ENCODE results near the gene GTSF1L. TPM values are rescaled to one million over a fixed set of nuclear protein-coding genes. Genes with fewer than 3 reads are reported as not detected.

The GTSF1L gene
- total and polyA plus RNA-seq, 2 of the 4 experiments (the other 2 are of a cell fraction) = not detected

DNA sequence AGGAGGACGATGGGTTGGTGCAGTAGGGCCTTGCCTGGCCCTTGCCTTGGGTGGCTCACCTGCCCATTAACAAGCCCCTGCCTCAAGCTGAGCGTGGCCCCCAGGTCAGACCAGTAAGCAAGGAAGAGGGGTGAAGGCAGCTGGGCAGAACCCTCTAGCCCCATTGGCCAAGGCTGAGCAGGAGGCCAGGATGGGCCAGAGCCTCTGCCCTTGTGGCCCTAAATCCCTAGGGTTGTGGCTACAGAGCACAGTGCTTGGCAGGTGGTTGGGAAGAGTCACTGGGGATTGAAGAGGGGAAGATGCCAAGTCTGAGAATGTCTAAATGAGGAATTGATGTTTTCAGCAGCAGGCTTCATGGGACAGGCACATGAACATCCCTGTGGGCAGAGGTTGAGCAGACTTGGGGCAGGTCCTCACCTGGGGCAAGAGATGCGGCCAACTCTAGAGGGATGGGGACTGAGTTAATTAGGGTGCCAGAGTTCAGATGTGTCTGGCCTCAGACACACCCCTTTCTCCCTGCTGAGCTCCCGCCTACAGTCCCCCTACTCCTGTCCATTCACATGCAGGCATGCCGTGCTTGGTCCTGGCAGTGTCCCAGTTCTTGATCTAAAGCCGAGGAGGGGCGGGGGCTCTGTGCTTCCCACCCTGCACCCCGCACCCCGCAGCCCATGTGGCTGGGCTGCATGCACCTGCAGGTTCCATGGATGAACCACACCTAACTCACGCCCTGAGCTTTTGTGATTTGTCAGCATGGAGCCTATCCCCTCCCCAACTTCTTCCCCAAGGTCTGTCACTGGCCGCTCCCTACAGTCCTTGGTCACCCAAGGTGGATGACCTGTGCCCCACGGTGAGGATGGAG, 9.8 kb downstream of the GTSF1L start:
- Histone ChIP-seq H3K79me1 (ENCODE audit: low read depth in 1 of 2, low read length in 2 of 2) (no peaks in the 10 kb centered on the region), H2AK9ac (replicated peaks; ENCODE audit: low read depth, low read length, poor library complexity) (no peak overlapping the region), H4K5ac (ENCODE audit: low read depth, low read length) (no peak overlapping the region), H2BK5ac (ENCODE audit: low read depth, low read length, poor library complexity, severe bottlenecking) (no peak overlapping the region), H3K36me3 (ENCODE audit: control insufficient read depth, insufficient read depth, low read length) (no peaks in the 10 kb centered on the region), H2BK20ac (ENCODE audit: low read depth, low read length) (no peak overlapping the region), H4K8ac (ENCODE audit: low read depth in 2 of 2, low read length in 2 of 2) (no peak overlapping the region), H3K9me1 (ENCODE audit: insufficient read depth, low read length) (no peaks in the 10 kb centered on the region), H3K4me1 (ENCODE audit: control insufficient read depth, insufficient read depth, low read length) (no peaks in the 10 kb centered on the region), H3K4ac (ENCODE audit: low read depth, low read length) (no peak overlapping the region), H2AK5ac (ENCODE audit: low read depth, low read length) (no peak overlapping the region), H2BK120ac (ENCODE audit: low read depth, low read length) (no peak overlapping the region), H3K9ac (ENCODE audit: low read depth, low read length) (no peak overlapping the region), H2BK15ac (ENCODE audit: low read depth, low read length) (no peak overlapping the region; the same call in 2 of the 3 replicates), H3K14ac (replicated peaks; ENCODE audit: low read depth, low read length) (no peak overlapping the region), H3K4me3 (ENCODE audit: insufficient read depth, low read depth, low read length) (no peak overlapping the region), H3K9me3 (ENCODE audit: control insufficient read depth, insufficient read depth, low read length) (peaks cover 3% of the 10 kb centered on the region), H3K18ac (ENCODE audit: low read depth, low read length) (no peak overlapping the region), H3K27me3 (ENCODE audit: control insufficient read depth, insufficient read depth, low read length) (no peaks in the 10 kb centered on the region), H3K23ac (ENCODE audit: low read depth, low read length) (no peak overlapping the region), H3K27ac (ENCODE audit: insufficient read depth, low read length) (no peak overlapping the region), H3K56ac (ENCODE audit: extremely low read depth, insufficient read depth, low read length) (no peak overlapping the region), H2AFZ (replicated peaks; ENCODE audit: low read length, poor library complexity) (peak overlapping the region; percentile 43), H3K4me2 (ENCODE audit: low read depth, low read length) (no peak overlapping the region), H4K20me1 (ENCODE audit: insufficient read depth, low read length) (no peaks in the 10 kb centered on the region), H4K91ac (ENCODE audit: insufficient read depth, low read depth, low read length) (no peak overlapping the region)
- ChIA-PET CTCF (no interaction called here), POLR2A (ENCODE audit: unreplicated experiment) (no interaction called here)
- 77% methylated on average over 4 of the region's 12 CpGs; no CpG with 5 or more reads in 1 of the 2 experiments for WGBS, 2 experiments (ENCODE audit: extremely low coverage in 2 of 2, insufficient read length in 1 of 2)
- dilution Hi-C loops (cut with HindIII; ENCODE audit: low sequenced_read_pairs, unreplicated experiment) = no loop called here
- TF ChIP-seq POLR2A (IDR thresholded peaks at IDR 0.05; ENCODE audit: low read depth, low read length) (no peak), BHLHE40 (IDR thresholded peaks at IDR 0.05; ENCODE audit: low read depth, low read length) (no peak), MAZ (IDR thresholded peaks at IDR 0.05; ENCODE audit: borderline replicate concordance, low read depth, low read length) (no peak), NFE2L2 (IDR thresholded peaks at IDR 0.05; ENCODE audit: low read depth, low read length) (no peak), CHD1 (IDR thresholded peaks at IDR 0.05; ENCODE audit: low read depth, low read length) (no peak), SMC3 (IDR thresholded peaks at IDR 0.05; ENCODE audit: low read depth, low read length) (no peak)
- TF ChIP-seq, protein P1, sequence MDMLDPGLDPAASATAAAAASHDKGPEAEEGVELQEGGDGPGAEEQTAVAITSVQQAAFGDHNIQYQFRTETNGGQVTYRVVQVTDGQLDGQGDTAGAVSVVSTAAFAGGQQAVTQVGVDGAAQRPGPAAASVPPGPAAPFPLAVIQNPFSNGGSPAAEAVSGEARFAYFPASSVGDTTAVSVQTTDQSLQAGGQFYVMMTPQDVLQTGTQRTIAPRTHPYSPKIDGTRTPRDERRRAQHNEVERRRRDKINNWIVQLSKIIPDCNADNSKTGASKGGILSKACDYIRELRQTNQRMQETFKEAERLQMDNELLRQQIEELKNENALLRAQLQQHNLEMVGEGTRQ (IDR thresholded peaks at IDR 0.05; ENCODE audit: low read depth, low read length) = no peak
- TF ChIP-seq, protein P2, sequence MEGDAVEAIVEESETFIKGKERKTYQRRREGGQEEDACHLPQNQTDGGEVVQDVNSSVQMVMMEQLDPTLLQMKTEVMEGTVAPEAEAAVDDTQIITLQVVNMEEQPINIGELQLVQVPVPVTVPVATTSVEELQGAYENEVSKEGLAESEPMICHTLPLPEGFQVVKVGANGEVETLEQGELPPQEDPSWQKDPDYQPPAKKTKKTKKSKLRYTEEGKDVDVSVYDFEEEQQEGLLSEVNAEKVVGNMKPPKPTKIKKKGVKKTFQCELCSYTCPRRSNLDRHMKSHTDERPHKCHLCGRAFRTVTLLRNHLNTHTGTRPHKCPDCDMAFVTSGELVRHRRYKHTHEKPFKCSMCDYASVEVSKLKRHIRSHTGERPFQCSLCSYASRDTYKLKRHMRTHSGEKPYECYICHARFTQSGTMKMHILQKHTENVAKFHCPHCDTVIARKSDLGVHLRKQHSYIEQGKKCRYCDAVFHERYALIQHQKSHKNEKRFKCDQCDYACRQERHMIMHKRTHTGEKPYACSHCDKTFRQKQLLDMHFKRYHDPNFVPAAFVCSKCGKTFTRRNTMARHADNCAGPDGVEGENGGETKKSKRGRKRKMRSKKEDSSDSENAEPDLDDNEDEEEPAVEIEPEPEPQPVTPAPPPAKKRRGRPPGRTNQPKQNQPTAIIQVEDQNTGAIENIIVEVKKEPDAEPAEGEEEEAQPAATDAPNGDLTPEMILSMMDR (conservative IDR thresholded peaks at IDR 0.05; ENCODE audit: low read depth, low read length) = no peak
- intact Hi-C loops (cut with micrococcal nuclease) = no loop called here
- ATAC-seq (ENCODE audit: low read depth) = no peak
- no peak for DNase-seq
- BruUV-seq (replicated peaks) = no TSS peak
- in situ Hi-C loops (cut with MboI; ENCODE audit: low sequenced_read_pairs) = no loop called here

Measured in IMR-90 (cell line).